GM19035 (cell line): ENCODE measurements around the gene PMEPA1.

ENCODE experiments used
- ATAC-seq: cut with Tn5 transposase; IDR thresholded peaks from one replicate; pipeline ENCODE4 v1.9.1; 2021; ENCODE audit not compliant: unreplicated experiment

Gene PMEPA1

GRCh38 chr20:57712341-57712740 is 2.5 kb upstream of the PMEPA1 start:
- no peak for ATAC-seq

GRCh38 chr20:57711826-57712225 is 2.0 kb upstream of the PMEPA1 start:
- no peak for ATAC-seq

- no peak for ATAC-seq
These were observed 1.5 kb upstream of the PMEPA1 start for GRCh38 chr20:57711311-57711712.

DNA sequence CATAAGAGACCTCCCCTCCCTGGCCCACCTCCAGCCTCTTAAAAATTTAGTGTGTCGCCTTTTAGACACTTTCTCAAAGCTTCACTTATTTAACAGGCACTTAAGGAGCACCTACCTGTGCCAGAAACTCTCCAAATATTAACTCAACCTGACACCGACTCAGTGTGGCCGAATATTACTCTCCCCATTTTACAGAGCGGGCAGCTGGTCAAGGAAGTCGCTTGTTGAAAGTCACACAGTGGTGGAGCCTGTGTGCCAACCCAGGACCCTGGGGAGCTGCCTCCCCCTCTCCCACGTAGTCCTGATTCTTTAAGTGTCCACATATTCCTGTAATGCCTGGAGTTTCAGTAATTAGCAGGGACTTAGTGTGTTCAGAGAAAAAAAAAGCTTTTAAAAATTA is 1.0 kb upstream of the PMEPA1 start:
- no peak for ATAC-seq

DNA sequence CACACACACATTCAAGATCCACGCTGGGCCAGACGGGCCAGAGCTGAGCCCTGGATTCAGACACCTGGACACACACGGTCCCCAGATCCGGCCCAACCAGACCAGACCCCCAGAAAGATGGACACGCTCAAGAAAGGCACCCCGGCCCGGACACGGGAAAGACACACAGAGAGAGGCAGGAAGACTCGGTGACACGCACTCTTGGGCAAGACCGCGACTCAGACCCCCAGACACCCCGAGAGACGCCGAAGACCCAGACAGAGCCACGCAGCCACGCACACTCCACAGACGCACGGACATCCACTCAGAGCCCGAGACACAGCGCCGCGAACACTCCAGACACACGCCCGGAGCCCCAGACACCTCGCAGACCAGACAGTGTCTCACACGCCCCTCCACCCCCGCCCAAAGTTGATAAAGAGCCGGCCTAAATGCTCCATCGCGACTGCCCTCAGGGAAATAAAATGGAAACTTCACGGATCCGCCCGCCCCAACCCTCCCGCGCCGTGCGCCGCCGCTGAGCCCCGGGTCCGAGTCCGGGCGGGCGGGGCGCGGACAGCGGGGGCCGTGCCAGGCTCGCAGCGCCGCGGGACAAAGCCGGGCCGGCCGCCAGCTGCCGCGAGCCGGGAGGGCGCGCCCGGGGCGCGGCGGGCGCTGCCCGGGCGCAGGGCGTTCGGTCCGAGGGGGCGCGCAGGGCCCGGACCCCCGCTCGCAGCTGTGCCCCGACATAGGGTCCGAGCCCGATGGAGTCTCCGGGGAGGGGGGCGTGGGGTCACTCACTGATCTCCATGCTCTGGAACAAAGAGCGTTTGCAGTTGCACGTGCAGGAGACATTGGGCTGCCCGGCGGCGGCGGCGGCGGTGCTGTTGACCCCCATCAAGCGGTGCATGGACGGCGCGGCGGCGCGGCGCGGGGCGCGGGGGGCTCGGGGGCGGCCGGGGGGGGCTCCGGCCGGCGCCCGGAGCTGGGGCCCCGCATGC is 831 bp downstream of the PMEPA1 start:
- peak; percentile 10 for ATAC-seq

DNA sequence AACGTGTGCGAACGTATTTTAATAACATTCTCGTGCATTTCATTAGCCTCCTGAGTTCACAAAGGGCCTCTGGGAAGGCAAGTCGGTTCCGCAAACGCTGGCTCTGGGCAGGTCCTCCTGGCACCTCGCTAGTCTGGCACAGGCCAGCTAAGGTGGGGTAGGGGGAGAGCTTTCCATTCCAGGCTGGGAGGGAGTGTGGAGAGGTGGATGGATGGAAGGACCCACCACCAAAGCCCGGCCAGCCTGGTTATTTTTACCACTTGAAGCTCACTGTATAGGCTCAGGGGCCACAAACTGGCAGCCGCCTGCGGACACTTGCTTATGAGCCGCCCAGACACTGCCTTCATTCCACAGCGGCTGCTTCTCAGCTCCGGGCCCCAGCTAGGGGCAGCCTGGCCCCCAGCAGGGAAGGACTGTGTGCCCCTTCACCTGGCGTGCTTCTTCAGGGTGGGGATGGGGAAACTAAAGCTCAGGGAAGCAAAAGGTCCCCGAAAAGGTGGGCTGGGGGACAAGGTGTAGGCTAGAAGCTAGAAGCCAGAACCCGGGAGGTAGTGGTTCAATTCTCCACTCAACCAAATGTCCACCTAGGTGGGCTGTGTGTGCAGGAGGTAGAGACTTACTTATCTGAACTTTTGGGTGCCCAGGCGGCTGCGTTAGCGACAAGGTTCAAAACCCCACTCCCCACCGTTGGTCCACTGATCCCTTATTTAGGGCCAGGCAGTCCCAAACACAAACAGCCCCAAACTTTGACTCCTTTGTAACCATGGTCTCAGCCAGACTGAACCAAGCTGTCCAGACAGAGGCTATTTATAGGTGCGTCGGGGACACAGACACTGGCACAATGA is 1.7 kb downstream of the PMEPA1 start:
- no peak for ATAC-seq

- no peak for ATAC-seq
These were observed 2.5 kb downstream of the PMEPA1 start for GRCh38 chr20:57707320-57707719.

DNA sequence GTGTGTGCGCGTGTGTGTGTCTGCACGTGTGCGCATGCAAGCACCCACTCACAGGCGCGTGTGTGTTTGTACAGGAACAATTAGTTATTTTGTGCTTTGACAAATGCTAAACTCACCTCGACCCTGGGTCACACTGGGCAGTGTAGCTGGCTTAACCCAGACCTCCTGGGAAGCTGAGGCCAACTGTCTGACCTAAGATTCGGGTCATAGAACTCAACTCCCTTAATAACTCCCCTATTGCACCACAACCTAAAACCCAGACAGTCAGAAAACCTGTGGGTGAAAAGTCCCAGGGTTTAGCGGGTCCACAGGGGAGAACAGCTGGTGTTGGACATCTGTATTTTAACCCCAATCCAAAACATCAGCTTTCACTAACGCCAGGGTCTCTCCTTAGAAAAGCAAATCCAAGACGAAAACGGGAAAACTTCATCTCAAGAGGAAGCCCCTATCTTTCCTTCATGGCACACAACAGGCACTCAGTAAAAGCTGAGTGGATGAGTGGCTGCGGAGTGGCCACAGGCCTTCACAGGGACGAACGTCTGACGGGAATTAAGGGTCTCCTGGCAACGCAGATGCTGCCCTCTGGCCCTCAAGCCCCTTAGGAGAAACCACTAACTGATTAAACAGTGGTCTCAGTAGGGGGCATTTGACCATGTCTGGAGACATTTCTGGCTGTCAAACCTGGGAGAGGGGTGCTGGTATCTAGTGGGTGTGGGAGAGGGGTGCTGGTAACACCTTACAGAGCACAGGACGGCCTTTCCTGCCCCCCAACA is 4.5 kb downstream of the PMEPA1 start:
- no peak for ATAC-seq

DNA sequence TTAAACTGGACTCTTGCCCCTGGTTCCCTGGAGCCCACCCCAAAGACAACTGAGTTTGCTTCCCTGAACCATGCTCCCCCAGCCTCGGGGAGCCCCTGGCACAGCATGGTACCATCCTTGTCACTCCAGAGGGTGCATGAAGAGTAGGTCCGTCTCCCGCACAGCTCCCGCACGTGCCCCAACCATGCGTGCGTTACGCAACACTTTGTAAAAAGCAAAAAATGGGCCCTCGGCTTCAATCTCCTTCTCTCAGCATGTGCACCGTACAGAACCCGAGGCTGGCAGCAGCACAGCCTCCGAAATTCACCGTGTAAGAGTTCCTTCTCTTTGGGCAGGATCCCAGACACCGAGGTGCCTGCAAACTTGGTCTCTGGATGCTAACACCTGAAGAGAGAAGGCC is 5.6 kb downstream of the PMEPA1 start:
- no peak for ATAC-seq

GRCh38 chr20:57703013-57703412 is 6.8 kb downstream of the PMEPA1 start:
- no peak for ATAC-seq

GRCh38 chr20:57702521-57702920 is 7.3 kb downstream of the PMEPA1 start:
- no peak for ATAC-seq

GRCh38 chr20:57702091-57702490 is 7.7 kb downstream of the PMEPA1 start:
- ATAC-seq, result no peak

DNA sequence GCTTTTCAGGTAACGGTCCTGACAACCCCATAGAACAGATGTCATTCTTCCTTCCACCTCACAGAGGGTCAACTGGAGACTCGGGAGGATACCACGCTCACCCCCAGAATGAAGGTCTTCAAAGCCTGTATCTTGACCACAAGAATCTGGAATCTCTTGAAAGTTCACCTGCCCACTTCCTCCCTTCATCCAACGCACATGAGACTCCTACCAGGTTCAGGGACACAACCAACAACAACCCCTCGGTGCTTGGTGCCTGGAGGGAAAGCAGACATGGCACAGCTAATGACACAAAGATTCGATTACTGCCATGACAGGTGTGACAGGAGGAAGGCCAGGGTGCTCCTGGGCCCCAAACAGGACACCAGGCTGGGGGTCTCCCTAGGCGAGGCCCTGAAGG is 8.2 kb downstream of the PMEPA1 start:
- ATAC-seq, result no peak

DNA sequence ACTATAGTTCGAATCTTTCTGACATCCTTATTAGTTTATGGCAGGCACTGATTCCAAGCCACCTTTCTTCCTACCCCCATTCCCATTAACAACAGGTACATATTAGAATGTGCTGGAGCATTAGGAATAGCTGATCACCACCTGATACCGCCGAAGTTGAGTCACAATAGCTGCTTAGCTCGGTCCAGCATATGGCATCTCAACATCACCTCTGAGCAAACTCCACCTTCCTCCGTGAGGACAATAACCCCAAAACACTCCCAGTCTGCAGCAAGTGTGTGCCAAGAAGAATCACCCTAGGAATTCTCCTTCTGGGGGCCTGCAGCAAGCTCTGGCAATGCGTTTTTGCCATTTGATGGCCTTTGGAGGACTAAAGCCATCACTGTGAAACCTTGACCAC is 8.7 kb downstream of the PMEPA1 start:
- ATAC-seq, result no peak

DNA sequence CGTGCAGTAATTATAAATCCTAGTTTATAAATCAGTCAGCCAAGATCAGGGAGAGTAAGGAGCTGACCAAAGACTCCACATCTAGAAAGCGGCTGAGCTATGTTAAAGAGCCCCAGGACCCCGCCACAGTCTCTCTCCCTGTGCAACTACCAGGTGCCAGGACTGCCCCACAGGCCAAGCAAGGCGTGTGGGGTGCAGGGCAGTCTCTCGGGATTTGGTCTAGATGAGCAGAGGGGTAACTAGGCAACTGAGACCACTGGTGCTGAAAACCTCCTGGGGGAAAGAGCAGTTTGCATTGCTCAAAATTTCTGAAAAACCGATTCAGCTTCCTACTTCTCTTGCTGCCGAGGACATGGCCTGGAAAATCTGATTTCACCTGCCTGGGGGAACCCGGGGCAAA is 10.4 kb downstream of the PMEPA1 start:
- ATAC-seq, result no peak

GRCh38 chr20:57698867-57699275 is 10.9 kb downstream of the PMEPA1 start:
- no peak for ATAC-seq

DNA sequence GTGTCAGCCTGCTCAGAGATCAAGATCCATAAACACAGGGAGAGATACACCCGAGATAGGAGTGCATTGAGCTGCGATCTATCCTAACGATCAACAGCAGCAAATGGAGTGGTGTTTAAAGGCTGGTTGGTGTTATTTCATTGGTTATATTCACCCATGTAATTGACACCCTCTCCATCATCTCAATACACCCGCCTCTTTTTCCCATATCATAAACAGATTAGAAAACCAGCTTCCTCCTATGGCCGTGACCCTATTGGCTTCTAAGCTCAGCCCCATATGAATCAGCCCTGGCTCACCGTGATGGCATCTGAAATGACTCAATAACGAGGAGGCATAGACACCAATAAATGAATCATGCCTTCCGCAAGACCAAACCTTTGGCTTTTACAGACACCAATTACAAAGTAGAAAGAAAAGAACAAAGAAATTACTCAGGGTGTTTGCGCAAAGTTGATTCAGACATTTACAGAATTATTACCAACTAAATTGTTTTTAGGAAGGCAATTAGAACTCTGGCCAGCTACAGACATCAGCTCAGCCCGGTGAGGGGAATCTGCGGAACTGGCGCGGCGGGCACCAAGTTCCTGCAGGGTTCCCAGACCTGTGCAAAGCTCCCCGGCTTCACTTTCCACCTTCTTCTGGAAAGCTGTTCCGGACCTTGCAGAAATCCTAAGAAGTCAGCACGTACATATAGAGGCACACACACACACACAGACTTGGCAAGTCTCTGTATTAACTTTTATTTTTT is 11.5 kb downstream of the PMEPA1 start:
- ATAC-seq, result no peak

DNA sequence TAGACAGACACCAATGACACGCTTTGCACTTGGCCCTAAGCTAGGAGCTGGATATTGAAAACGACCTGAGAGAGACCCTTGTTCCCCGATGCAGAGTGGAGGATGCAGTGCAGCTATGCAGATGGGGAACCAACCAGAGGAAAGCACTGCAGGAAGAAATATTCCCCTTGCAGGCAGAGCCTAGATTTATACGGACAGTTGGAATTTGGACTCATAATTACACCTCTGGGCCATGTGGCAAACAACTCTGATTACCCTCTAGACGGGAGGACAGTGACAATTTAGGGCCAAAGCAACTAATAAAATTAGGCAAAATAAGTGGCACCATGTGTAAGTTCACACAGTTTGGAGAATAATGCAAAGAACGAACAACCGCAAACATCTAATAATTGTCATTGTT is 12.3 kb downstream of the PMEPA1 start:
- ATAC-seq, result no peak

- ATAC-seq, result no peak
These were observed 13.3 kb downstream of the PMEPA1 start for GRCh38 chr20:57696401-57696961.

GRCh38 chr20:57695940-57696339 is 13.9 kb downstream of the PMEPA1 start:
- no peak for ATAC-seq
